GM21529 (cell line): ENCODE results near the gene QSER1.
A peak's percentile ranks its signal among the peaks of the same experiment; 100 is the strongest.

ENCODE experiments used
- ATAC-seq: cut with Tn5 transposase; IDR thresholded peaks from one replicate; pipeline ENCODE4 v1.9.1; 2021; ENCODE audit not compliant: unreplicated experiment

QSER1 gene

GRCh38 chr11:32890843-32891656 is 1.6 kb upstream of the QSER1 start:
- ATAC-seq: no peak

- ATAC-seq: no peak
Observed at GRCh38 chr11:32891657-32892354, 805 bp upstream of the QSER1 start.

- ATAC-seq: no peak
Observed at GRCh38 chr11:32893093-32893342, 407 bp downstream of the QSER1 start.

GRCh38 chr11:32893343-32894148 is 935 bp downstream of the QSER1 start:
- ATAC-seq: peak; percentile 36

GRCh38 chr11:32894149-32894827 is 1.7 kb downstream of the QSER1 start:
- peak; percentile 25 for ATAC-seq

GRCh38 chr11:32894921-32895320 is 2.3 kb downstream of the QSER1 start:
- no peak for ATAC-seq

GRCh38 chr11:32895471-32895870 is 2.9 kb downstream of the QSER1 start:
- no peak for ATAC-seq

GRCh38 chr11:32897103-32897502 is 4.5 kb downstream of the QSER1 start:
- no peak for ATAC-seq

DNA sequence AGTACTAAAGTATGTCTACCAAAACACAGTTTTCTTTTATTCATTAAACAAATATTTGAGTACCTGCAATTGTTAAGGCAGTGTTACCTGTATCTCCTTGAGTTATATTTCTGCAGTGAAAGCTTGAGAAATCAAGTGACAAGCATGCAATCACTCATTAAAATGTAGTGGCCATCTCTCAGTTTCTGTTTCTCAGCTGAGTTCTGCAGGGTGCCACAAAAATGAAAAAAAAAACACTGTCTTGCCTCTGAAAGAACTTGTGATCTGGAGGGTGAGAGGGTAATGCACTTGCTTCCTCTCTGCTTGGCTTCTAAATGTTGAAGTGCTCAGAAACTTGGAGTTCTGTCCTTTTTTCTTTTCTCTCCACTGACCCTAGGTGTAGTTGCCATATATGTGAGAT is 6.8 kb downstream of the QSER1 start:
- ATAC-seq: peak; percentile 87

GRCh38 chr11:32902089-32902665 is 9.6 kb downstream of the QSER1 start:
- ATAC-seq: no peak

DNA sequence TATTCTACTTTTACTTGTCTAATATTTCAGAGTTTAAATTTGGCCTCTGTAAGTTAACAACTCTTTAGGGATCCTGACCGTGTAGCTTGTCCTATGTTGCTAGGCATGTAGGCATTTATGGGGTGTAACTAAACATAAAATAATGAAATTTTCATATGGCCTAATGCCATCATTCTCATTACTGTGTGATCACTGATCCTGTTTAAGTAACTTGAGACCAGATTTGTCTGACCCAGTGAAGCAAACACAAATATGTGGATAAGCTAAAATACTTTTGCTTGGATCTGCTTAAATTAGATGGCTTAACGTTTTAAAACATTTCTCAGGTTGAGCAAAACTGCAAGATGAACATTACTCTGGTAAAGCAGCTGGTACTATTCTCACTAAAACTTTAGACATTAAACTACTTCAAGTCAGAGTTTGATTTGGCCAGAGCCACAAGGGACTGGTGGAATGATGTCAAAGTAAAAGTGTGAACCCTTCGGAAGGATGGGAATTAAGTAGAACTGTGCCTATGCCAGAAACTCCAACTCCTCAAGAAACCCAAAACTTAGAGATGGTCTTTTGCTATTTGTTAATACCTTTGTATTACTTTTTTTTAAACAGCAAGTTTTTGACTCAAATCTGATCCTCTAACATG is 12.5 kb downstream of the QSER1 start:
- ATAC-seq: no peak

GRCh38 chr11:32908619-32909018 is 16.0 kb downstream of the QSER1 start:
- ATAC-seq: no peak

DNA sequence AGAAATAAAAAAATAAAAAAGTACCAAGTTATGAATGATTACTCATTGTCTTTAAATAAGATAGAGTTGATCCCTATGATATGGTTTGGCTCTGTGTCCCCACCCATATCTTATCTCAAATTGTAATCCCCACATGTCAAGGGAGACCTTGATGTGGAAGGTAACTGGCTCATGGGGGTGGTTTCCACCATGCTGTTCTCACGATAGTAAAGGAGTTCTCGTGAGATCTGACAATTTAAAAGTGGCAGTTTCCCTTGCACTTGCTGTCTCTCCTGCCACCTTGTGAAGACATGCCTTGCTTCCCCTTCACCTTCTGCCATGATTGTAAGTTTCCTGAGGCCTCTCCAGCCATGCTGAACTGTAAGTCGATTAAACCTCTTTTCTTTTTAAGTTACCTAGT is 18.8 kb downstream of the QSER1 start:
- ATAC-seq: no peak

DNA sequence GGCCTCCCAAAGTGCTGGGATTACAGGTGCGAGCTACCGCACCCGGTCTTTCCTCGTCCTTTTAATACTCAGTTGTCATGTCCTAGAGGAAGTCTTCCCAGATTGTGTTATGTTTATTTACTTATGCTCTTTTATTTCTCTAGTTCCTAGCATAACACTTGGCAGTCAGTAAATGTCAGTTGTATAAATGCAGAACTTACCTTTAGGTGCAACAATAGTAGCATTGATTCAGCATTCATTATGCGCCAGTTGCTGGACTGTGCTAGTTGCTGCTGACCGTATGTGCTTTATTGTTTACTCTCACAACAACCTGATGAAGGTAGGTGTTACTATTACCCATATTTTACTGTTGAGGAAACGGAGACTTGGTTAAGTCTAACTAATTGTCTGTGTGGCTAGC is 20.8 kb downstream of the QSER1 start:
- no peak for ATAC-seq

DNA sequence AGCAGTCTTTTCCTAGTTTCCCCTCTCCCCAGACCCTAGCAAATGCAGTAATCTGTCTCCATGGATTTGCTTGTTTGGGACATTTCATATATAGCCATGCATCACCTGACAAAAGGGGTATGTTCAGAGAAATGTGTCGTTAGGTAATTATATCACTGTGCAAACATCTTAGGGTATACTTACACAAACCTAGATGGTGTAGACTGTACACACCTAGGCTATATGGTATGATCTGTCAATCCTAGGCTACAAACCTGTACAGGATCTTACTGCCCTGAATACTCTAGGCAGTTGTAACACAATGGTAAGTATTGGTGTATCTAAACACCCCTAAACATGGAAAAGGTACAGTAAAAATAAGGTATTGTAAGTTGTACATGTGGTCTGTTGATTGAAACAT is 23.8 kb downstream of the QSER1 start:
- ATAC-seq: no peak

GRCh38 chr11:32916994-32917393 is 24.4 kb downstream of the QSER1 start:
- ATAC-seq: no peak

DNA sequence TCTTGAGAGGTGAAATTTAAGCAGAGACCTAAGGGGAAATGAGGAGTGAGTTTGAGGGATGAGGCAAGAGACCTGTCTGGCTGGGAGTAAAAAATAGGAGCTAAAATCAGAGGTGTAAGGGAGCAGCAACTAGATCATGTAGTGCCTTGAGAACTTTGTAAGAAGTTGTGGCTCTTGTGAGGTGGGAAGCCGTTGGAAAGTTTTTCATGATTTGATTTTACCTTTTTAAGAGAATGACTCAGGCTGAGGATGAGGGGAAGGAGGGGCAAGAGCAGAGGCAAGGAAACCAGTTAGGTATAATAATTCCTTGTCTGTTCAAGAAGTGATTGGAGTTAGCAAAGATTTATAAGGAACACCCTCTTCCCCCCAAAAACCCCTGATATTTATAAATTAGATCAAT is 25.8 kb downstream of the QSER1 start:
- no peak for ATAC-seq

DNA sequence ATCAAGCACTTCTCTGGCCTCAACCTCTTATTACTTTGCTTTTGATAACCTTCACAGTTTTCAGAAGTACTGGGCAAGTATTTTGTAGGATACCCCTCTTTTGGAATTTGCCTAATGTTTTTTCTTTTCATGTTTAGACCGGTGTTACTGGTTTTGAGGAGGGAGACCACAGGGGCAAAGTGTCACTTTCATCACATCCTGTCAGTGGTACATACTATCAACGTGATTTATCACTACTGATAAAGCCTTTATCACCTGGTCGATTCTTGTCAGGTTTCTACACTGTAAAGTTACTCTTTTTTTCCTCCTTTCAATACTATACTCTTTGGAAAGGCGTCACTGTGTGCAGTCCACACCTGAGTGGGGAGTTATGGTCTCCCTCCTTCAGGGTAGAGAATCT is 26.7 kb downstream of the QSER1 start:
- no peak for ATAC-seq

- no peak for ATAC-seq
Observed at GRCh38 chr11:32920570-32920969, 28.0 kb downstream of the QSER1 start.

DNA sequence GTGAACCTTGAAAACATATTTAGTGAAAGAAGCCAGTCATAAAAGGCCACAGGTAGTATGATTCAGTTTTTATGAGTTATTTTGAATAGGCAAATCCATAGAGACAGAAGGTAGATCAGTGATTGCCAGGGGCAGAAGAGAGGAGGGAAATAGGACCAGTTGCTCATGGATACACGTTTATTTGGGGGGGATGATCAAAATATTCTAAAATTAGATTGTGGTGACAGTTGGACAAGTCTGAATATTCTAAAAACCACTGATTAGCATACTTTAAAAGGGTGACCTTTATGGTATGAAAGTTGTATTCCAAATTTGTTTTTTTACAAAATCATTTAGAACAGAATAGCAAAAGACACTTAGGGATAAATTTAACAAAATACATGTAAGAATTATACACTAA is 28.6 kb downstream of the QSER1 start:
- ATAC-seq: no peak

DNA sequence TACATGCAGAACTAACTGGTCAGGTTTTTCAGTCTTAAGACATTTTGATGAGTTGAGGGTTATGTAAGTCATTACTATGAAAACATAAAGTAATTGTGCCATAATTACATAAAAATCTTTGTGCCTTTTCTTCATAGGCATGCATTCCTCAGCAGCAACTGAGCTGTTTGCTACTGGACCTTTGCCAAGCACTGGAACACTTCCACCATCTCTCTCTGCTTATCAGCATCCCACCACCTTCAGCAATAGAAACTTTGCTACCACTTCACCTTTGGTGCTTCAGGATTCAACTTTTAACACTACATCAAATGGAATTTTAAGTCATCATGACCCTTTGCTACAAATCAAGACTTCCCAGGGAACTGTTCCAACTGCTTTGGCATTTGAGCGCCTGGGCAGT is 39.0 kb downstream of the QSER1 start:
- ATAC-seq: no peak
